H1 (cell line): ENCODE results near the gene BCAS3.

Experiments used
- CEBPB ChIP-seq: IDR thresholded peaks from 2 replicates; pipeline ENCODE4 v1.6.1; 2012; ENCODE audit warnings: low read depth, low read length
- EGR1 ChIP-seq: IDR thresholded peaks from 2 replicates; pipeline ENCODE4 v1.6.1; 2011; ENCODE audit warnings: low read depth, low read length, borderline replicate concordance
- EP300 ChIP-seq, 2 experiments: IDR thresholded peaks; 1 replicate in 1 of 2; 2 replicates in 1 of 2; pipeline ENCODE4 v1.6.1; 2011 to 2012; ENCODE audit warnings: low read depth in 2 of 2, low read length in 2 of 2, mild to moderate bottlenecking in 2 of 2, borderline replicate concordance in 1 of 2, inconsistent platforms in 1 of 2, moderate library complexity in 1 of 2
- GTF2F1 ChIP-seq: IDR thresholded peaks from 2 replicates; pipeline ENCODE4 v1.6.1; 2012; ENCODE audit warnings: low read depth, low read length, improper control_type of control experiment, borderline replicate concordance
- POLR2A ChIP-seq, 2 experiments: IDR thresholded peaks; 1 replicate in 1 of 2; 2 replicates in 1 of 2; pipeline ENCODE4 v1.6.1; 2011; ENCODE audit warnings: low read depth in 2 of 2, low read length in 2 of 2, mild to moderate bottlenecking in 2 of 2; ENCODE audit errors: control extremely low read depth in 1 of 2
- POLR2AphosphoS5 ChIP-seq: IDR thresholded peaks from 2 replicates; pipeline ENCODE4 v1.6.1; 2011; ENCODE audit warnings: low read depth, low read length
- RFX5 ChIP-seq: IDR thresholded peaks from 2 replicates; pipeline ENCODE4 v1.6.1; 2011; ENCODE audit warnings: low read depth, low read length, improper control_type of control experiment, borderline replicate concordance
- SIN3A ChIP-seq, 2 experiments: IDR thresholded peaks in 1 of 2; conservative IDR thresholded peaks in 1 of 2; 2 replicates each; pipeline ENCODE4 v1.6.1; 2011 to 2012; ENCODE audit warnings: low read length in 2 of 2, improper control_type of control experiment in 1 of 2, low read depth in 1 of 2, mild to moderate bottlenecking in 1 of 2
- SP2 ChIP-seq: IDR thresholded peaks from 2 replicates; pipeline ENCODE4 v1.6.1; 2012; ENCODE audit warnings: mild to moderate bottlenecking, low read length, inconsistent platforms
- TEAD4 ChIP-seq: IDR thresholded peaks from 2 replicates; pipeline ENCODE4 v1.6.1; 2012; ENCODE audit warnings: low read depth, low read length, inconsistent platforms, mixed read lengths
- TF ChIP-seq, protein P1 (sequence below), 3 experiments: IDR thresholded peaks; 1 replicate in 2 of 3; 2 replicates in 1 of 3; pipeline versions ENCODE4 v1.5.1 to v1.6.1; 2011; ENCODE audit warnings: low read length in 3 of 3, mild to moderate bottlenecking in 3 of 3, inconsistent platforms in 2 of 3, low read depth in 1 of 3, moderate library complexity in 1 of 3; ENCODE audit not compliant: insufficient read depth in 1 of 3; ENCODE audit errors: control extremely low read depth in 1 of 3
- TF ChIP-seq, protein P2 (sequence below): IDR thresholded peaks from 2 replicates; pipeline ENCODE4 v1.6.1; 2011; ENCODE audit warnings: low read depth, mild to moderate bottlenecking, low read length; ENCODE audit not compliant: insufficient read depth

DNA sequence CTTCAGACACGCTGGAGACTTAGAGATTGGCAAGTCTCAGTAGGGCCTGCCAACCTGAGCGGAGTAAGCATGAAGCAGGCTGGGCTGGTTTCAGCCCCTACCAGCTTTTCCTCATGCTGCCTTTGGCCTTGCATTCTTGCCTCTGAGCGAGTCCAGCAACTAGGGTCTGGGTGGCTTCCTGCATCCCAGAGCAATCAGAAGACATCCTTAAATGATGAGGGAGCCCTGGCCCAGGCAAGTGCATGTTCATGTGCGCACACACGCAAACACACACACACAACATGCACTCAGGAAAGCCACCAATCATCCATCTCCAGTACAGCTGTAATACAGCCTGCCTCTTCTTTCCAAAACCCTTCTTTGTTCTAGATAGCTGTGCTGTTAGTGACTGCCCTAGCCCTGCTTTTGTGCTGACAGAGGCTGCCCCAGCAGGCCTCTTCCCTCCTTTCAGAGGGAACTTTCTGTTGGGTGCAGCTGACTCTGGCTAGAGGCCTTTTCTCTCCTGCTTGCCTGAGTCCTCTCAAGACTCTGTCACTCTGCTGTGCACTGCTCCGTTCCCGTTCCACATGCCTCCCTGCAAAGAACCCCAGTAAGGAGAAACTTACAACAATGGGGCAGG, 691.3 kb downstream of the BCAS3 start:
- TF ChIP-seq POLR2AphosphoS5 (no peak), SP2 (no peak), POLR2A (IDR thresholded peaks at IDR 0.05; ENCODE audit: control extremely low read depth in 1 of 2, low read depth in 2 of 2, low read length in 2 of 2) (no peak), EP300 (IDR thresholded peaks at IDR 0.05; ENCODE audit: borderline replicate concordance in 1 of 2, low read depth in 2 of 2, low read length in 2 of 2) (no peak), TEAD4 (no peak), CEBPB (no peak), SIN3A (conservative IDR thresholded peaks at IDR 0.05 in 1 of 2, IDR thresholded peaks at IDR 0.05 in 1 of 2; ENCODE audit: low read depth in 1 of 2, low read length in 2 of 2) (no peak), RFX5 (no peak), EGR1 (no peak), GTF2F1 (no peak)
- TF ChIP-seq, protein P1, sequence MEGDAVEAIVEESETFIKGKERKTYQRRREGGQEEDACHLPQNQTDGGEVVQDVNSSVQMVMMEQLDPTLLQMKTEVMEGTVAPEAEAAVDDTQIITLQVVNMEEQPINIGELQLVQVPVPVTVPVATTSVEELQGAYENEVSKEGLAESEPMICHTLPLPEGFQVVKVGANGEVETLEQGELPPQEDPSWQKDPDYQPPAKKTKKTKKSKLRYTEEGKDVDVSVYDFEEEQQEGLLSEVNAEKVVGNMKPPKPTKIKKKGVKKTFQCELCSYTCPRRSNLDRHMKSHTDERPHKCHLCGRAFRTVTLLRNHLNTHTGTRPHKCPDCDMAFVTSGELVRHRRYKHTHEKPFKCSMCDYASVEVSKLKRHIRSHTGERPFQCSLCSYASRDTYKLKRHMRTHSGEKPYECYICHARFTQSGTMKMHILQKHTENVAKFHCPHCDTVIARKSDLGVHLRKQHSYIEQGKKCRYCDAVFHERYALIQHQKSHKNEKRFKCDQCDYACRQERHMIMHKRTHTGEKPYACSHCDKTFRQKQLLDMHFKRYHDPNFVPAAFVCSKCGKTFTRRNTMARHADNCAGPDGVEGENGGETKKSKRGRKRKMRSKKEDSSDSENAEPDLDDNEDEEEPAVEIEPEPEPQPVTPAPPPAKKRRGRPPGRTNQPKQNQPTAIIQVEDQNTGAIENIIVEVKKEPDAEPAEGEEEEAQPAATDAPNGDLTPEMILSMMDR (IDR thresholded peaks at IDR 0.05; ENCODE audit: control extremely low read depth in 1 of 3, insufficient read depth in 1 of 3, low read depth in 1 of 3, low read length in 3 of 3) = no peak
- TF ChIP-seq, protein P2, sequence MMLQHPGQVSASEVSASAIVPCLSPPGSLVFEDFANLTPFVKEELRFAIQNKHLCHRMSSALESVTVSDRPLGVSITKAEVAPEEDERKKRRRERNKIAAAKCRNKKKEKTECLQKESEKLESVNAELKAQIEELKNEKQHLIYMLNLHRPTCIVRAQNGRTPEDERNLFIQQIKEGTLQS = no peak
